Gastrocnemius medialis (tissue), 4 donors: ENCODE data around the gene NFATC3. TPM values are rescaled to one million over a fixed set of nuclear protein-coding genes. Genes with fewer than 3 reads are reported as not detected.

Experiments
- ATAC-seq, 2 donors: fragments of 150-250 bp; one replicate each; pipeline ENCODE4 v1.9.1; 2016
- DNase-seq, 2 donors: peaks; one replicate each; pipeline ENCODE4 v3.0.0-alpha.2; 2019
- H3K27ac ChIP-seq, 4 donors: fragments of 200-600 bp; sonication (generic); 1 replicate in 1 of 4; 2 replicates in 3 of 4; pipeline ENCODE4 v1.5.1; 2016 to 2018; ENCODE audit warnings: mild to moderate bottlenecking in 2 of 4, moderate library complexity in 1 of 4
- H3K27me3 ChIP-seq, 3 donors: fragments of 200-600 bp; sonication (generic) in 2 of 3; 1 replicate in 1 of 3; 2 replicates in 2 of 3; pipeline versions ENCODE4 v1.5.1 to v1.6.0; 2016 to 2019; ENCODE audit warnings: mild to moderate bottlenecking in 1 of 3, moderate library complexity in 1 of 3
- H3K36me3 ChIP-seq, 2 donors: fragments of 200-600 bp; sonication (generic) in 1 of 2; one replicate each; pipeline ENCODE4 v1.5.1; 2017 to 2018
- H3K4me1 ChIP-seq, 2 donors: fragments of 200-600 bp; sonication (generic) in 1 of 2; one replicate each; pipeline ENCODE4 v1.5.1; 2016 to 2017; ENCODE audit warnings: mild to moderate bottlenecking in 2 of 2
- H3K4me3 ChIP-seq, 4 donors: fragments of 200-600 bp; sonication (generic) in 3 of 4; 1 replicate in 1 of 4; 2 replicates in 3 of 4; pipeline ENCODE4 v1.5.1; 2016 to 2019; ENCODE audit warnings: mild to moderate bottlenecking in 2 of 4
- H3K9me3 ChIP-seq, 3 donors: fragments of 200-600 bp; sonication (generic) in 2 of 3; 1 replicate in 1 of 3; 2 replicates in 2 of 3; pipeline ENCODE4 v1.5.1; 2016 to 2019
- CTCF ChIP-seq, 5 experiments: fragments of 450-650 bp in 3 of 5; fragments of 200-600 bp in 2 of 5; sonication (generic) in 2 of 5; IDR thresholded peaks in 4 of 5; conservative IDR thresholded peaks in 1 of 5; 1 replicate in 4 of 5; 2 replicates in 1 of 5; pipeline ENCODE4 v1.5.1; 2016 to 2019; ENCODE audit warnings: antibody characterized with exemption in 5 of 5, mild to moderate bottlenecking in 3 of 5, moderate library complexity in 3 of 5
- POLR2A ChIP-seq, 2 donors: fragments of 450-650 bp; IDR thresholded peaks; one replicate each; pipeline ENCODE4 v1.6.1; 2017; ENCODE audit warnings: antibody characterized with exemption in 2 of 2, mild to moderate bottlenecking in 2 of 2, moderate library complexity in 2 of 2
- in situ Hi-C, 4 donors: fragments of 200-750 bp; cut with MboI; loops; one replicate each; pipeline versions ENCODE4 v1.15.0 to v1.8.0; 2017; ENCODE audit warnings: low sequenced_read_pairs in 4 of 4
- intact Hi-C: fragments of 100-400 bp; cut with DNase I; formaldehyde crosslinking; loops from one replicate; pipeline ENCODE4 v1.15.1; 2023; ENCODE audit warnings: low total_unique reads
- total RNA-seq, 4 donors: library from RNA; depleted of rRNA; stranded (reverse); fragments of >200 nt; gene quantifications; one replicate each; pipeline versions ENCODE4 v1.1.0 to v1.2.3, GENCODE V29; 2016

Gene NFATC3
- total RNA-seq, 4 donors from 2014 or later: 47.9 to 72.7 (median 70.7) TPM

- no peak overlapping the region for H3K4me3 ChIP-seq
- no peak for ATAC-seq
- H3K27me3 ChIP-seq: no peaks in the 10 kb centered on the region
- no peak for DNase-seq
- no peaks in the 10 kb centered on the region for H3K36me3 ChIP-seq
- peak overlapping the region in 3 of 4 donors; percentile 2 to 86 (median 35) for H3K27ac ChIP-seq
- TF ChIP-seq POLR2A (IDR thresholded peaks at IDR 0.05) (no peak), CTCF (IDR thresholded peaks at IDR 0.05 in 4 of 5, conservative IDR thresholded peaks at IDR 0.05 in 1 of 5) (no peak)
- intact Hi-C loops (no loop called here), in situ Hi-C loops (no loop called here)
- no peaks in the 10 kb centered on the region for H3K9me3 ChIP-seq
- peaks cover 43 to 49% of the 10 kb centered on the region in 2 donors for H3K4me1 ChIP-seq
These were observed 51.3 kb downstream of the NFATC3 start for GRCh38 chr16:68136515-68136914.

- Histone ChIP-seq H3K4me3 (no peak overlapping the region), H3K9me3 (no peaks in the 10 kb centered on the region), H3K36me3 (no peaks in the 10 kb centered on the region), H3K27me3 (no peaks in the 10 kb centered on the region), H3K4me1 (peaks cover 41 to 48% of the 10 kb centered on the region in 2 donors), H3K27ac (no peak overlapping the region)
- in situ Hi-C loops (no loop called here), intact Hi-C loops (loop anchor here (5.0 kb wide), 1 partner anchor 38 kb away; no protein-coding TSS in a partner anchor)
- TF ChIP-seq POLR2A (IDR thresholded peaks at IDR 0.05) (no peak), CTCF (IDR thresholded peaks at IDR 0.05 in 4 of 5, conservative IDR thresholded peaks at IDR 0.05 in 1 of 5) (no peak)
- DNase-seq (no peak), ATAC-seq (no peak)
These were observed 58.8 kb downstream of the NFATC3 start for GRCh38 chr16:68144008-68144407.

- peaks cover 33 to 44% of the 10 kb centered on the region in 2 donors for H3K4me1 ChIP-seq
- no peak for TF ChIP-seq CTCF (IDR thresholded peaks at IDR 0.05 in 4 of 5, conservative IDR thresholded peaks at IDR 0.05 in 1 of 5)
- TF ChIP-seq POLR2A (IDR thresholded peaks at IDR 0.05): no peak
- H3K9me3 ChIP-seq: no peaks in the 10 kb centered on the region
- H3K36me3 ChIP-seq: no peaks in the 10 kb centered on the region
- H3K27ac ChIP-seq: peak overlapping the region; percentile 44 to 75 (median 55)
- intact Hi-C loops: no loop called here
- DNase-seq (no peak), ATAC-seq (peak in 1 of 2 donors; percentile 36)
- in situ Hi-C loops: no loop called here
- no peaks in the 10 kb centered on the region for H3K27me3 ChIP-seq
- H3K4me3 ChIP-seq: peak overlapping the region in 1 of 4 donors; percentile 1
These were observed 61.4 kb downstream of the NFATC3 start for GRCh38 chr16:68146585-68146984.

- Histone ChIP-seq H3K27ac (peak overlapping the region; percentile 44 to 75 (median 55)), H3K4me1 (peaks cover 24 to 35% of the 10 kb centered on the region in 2 donors), H3K9me3 (no peaks in the 10 kb centered on the region), H3K4me3 (no peak overlapping the region), H3K36me3 (no peaks in the 10 kb centered on the region), H3K27me3 (no peaks in the 10 kb centered on the region)
- in situ Hi-C loops: no loop called here
- ATAC-seq (no peak), DNase-seq (no peak)
- intact Hi-C loops: no loop called here
- no peak for TF ChIP-seq POLR2A (IDR thresholded peaks at IDR 0.05)
- no peak for TF ChIP-seq CTCF (IDR thresholded peaks at IDR 0.05 in 4 of 5, conservative IDR thresholded peaks at IDR 0.05 in 1 of 5)
These were observed 62.3 kb downstream of the NFATC3 start for GRCh38 chr16:68147444-68147843.

- H3K36me3 ChIP-seq: no peaks in the 10 kb centered on the region
- peaks cover 21 to 34% of the 10 kb centered on the region in 2 donors for H3K4me1 ChIP-seq
- no peak overlapping the region for H3K4me3 ChIP-seq
- DNase-seq (no peak), ATAC-seq (no peak)
- H3K27ac ChIP-seq: no peak overlapping the region
- no peaks in the 10 kb centered on the region for H3K27me3 ChIP-seq
- in situ Hi-C loops (no loop called here), intact Hi-C loops (no loop called here)
- H3K9me3 ChIP-seq: no peaks in the 10 kb centered on the region
- TF ChIP-seq POLR2A (IDR thresholded peaks at IDR 0.05) (no peak), CTCF (IDR thresholded peaks at IDR 0.05 in 4 of 5, conservative IDR thresholded peaks at IDR 0.05 in 1 of 5) (no peak)
These were observed 64.4 kb downstream of the NFATC3 start for GRCh38 chr16:68149596-68149995.
